ENCODE results near the gene TPRG1L.

GRCh38 chr1:3606779-3607702, 17.8 kb upstream of the TPRG1L start:
- TF ChIP-seq POLR2A (IDR thresholded peaks at IDR 0.05) (no peak), POLR2AphosphoS5 (IDR thresholded peaks at IDR 0.05) (no peak)
- TF ChIP-seq, protein P1, sequence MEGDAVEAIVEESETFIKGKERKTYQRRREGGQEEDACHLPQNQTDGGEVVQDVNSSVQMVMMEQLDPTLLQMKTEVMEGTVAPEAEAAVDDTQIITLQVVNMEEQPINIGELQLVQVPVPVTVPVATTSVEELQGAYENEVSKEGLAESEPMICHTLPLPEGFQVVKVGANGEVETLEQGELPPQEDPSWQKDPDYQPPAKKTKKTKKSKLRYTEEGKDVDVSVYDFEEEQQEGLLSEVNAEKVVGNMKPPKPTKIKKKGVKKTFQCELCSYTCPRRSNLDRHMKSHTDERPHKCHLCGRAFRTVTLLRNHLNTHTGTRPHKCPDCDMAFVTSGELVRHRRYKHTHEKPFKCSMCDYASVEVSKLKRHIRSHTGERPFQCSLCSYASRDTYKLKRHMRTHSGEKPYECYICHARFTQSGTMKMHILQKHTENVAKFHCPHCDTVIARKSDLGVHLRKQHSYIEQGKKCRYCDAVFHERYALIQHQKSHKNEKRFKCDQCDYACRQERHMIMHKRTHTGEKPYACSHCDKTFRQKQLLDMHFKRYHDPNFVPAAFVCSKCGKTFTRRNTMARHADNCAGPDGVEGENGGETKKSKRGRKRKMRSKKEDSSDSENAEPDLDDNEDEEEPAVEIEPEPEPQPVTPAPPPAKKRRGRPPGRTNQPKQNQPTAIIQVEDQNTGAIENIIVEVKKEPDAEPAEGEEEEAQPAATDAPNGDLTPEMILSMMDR (IDR thresholded peaks at IDR 0.05 in 8 of 11, conservative IDR thresholded peaks at IDR 0.05 in 3 of 11) = no peak

Data from spleen (tissue), 7 donors.